OCI-LY1 (cell line): Measurements from ENCODE around the gene CACNA1B.

Experiments
- H2AFZ ChIP-seq: fragments of 200-600 bp; sonication (generic), shearing (Covaris generic); 2 replicates; pipeline ENCODE4 v1.6.0; 2014; ENCODE audit warnings: antibody characterized with exemption, mild to moderate bottlenecking, low read length
- H3F3A ChIP-seq: fragments of 200-600 bp; sonication (generic), shearing (Covaris generic); 2 replicates; pipeline ENCODE4 v1.6.0; 2014; ENCODE audit warnings: mild to moderate bottlenecking, antibody characterized with exemption, low read length, moderate library complexity; ENCODE audit not compliant: insufficient read depth
- H3K27ac ChIP-seq: fragments of 200-600 bp; sonication (generic); 2 replicates; pipeline ENCODE4 v1.5.1; 2014; ENCODE audit warnings: low read length, mixed run types, mild to moderate bottlenecking, low read depth; ENCODE audit not compliant: poor library complexity, severe bottlenecking
- H3K27me3 ChIP-seq: fragments of 200-600 bp; sonication (generic); 2 replicates; pipeline ENCODE4 v1.6.0; 2014; ENCODE audit warnings: antibody characterized with exemption, mild to moderate bottlenecking, low read length, moderate library complexity; ENCODE audit not compliant: insufficient read depth
- H3K36me3 ChIP-seq: fragments of 200-600 bp; sonication (generic); 2 replicates; pipeline ENCODE4 v1.6.1; 2014; ENCODE audit warnings: mild to moderate bottlenecking, antibody characterized with exemption, low read length, moderate library complexity, mixed read lengths; ENCODE audit not compliant: insufficient read depth
- H3K4me1 ChIP-seq: fragments of 200-600 bp; sonication (generic); 2 replicates; pipeline ENCODE4 v1.5.1; 2014; ENCODE audit warnings: mild to moderate bottlenecking, low read length, moderate library complexity; ENCODE audit not compliant: insufficient read depth, severe bottlenecking
- H3K4me2 ChIP-seq: fragments of 200-600 bp; sonication (generic), shearing (Covaris generic); 2 replicates; pipeline ENCODE4 v1.6.1; 2014; ENCODE audit warnings: low read length
- H3K4me3 ChIP-seq: fragments of 200-600 bp; sonication (generic); 2 replicates; pipeline ENCODE4 v1.5.1; 2014; ENCODE audit warnings: low read length, low read depth, mild to moderate bottlenecking, mixed read lengths; ENCODE audit not compliant: poor library complexity, severe bottlenecking
- H3K79me2 ChIP-seq: fragments of 200-600 bp; shearing (Covaris generic); 2 replicates; pipeline ENCODE4 v1.6.1; 2016; ENCODE audit warnings: mixed run types, low read length, mixed read lengths; ENCODE audit not compliant: insufficient read depth
- H3K9ac ChIP-seq: fragments of 200-600 bp; sonication (generic), shearing (Covaris generic); 2 replicates; pipeline ENCODE4 v1.6.1; 2014; ENCODE audit warnings: mild to moderate bottlenecking, low read length, mixed read lengths
- H3K9me2 ChIP-seq: fragments of 200-600 bp; sonication (generic), shearing (Covaris generic); 2 replicates; pipeline ENCODE4 v1.6.1; 2014; ENCODE audit warnings: low read depth, mild to moderate bottlenecking, low read length, mixed read lengths
- H3K9me3 ChIP-seq: fragments of 200-600 bp; shearing (Covaris generic); 2 replicates; pipeline ENCODE4 v1.6.1; 2014; ENCODE audit warnings: low read length, mixed read lengths
- H4K20me1 ChIP-seq: fragments of 200-600 bp; sonication (generic), shearing (Covaris generic); 2 replicates; pipeline ENCODE4 v1.6.0; 2016; ENCODE audit warnings: mild to moderate bottlenecking, low read length; ENCODE audit not compliant: insufficient read depth
- CTCF ChIP-seq: fragments of 200-600 bp; sonication (generic), shearing (Covaris generic); IDR thresholded peaks from 2 replicates; pipeline ENCODE4 v1.5.1; 2017; ENCODE audit warnings: mild to moderate bottlenecking, antibody characterized with exemption, low read length, moderate library complexity, mixed read lengths
- EZH2 ChIP-seq: fragments of 200-600 bp; sonication (generic), shearing (Covaris generic); IDR thresholded peaks from 2 replicates; pipeline ENCODE4 v1.8.0; 2017; ENCODE audit warnings: borderline replicate concordance, mixed run types, mild to moderate bottlenecking, antibody characterized with exemption, low read length, moderate library complexity, mixed read lengths

CACNA1B gene

GRCh38 chr9:137988051-137988450 is 110.5 kb downstream of the CACNA1B start:
- Histone ChIP-seq H3K4me1 (no peaks in the 10 kb centered on the region), H3F3A (no peaks in the 10 kb centered on the region), H3K36me3 (no peaks in the 10 kb centered on the region), H3K9ac (no peak overlapping the region), H2AFZ (no peak overlapping the region), H3K4me2 (no peak overlapping the region), H4K20me1 (no peaks in the 10 kb centered on the region), H3K9me3 (no peaks in the 10 kb centered on the region), H3K9me2 (no peaks in the 10 kb centered on the region), H3K27me3 (no peaks in the 10 kb centered on the region), H3K4me3 (no peak overlapping the region), H3K27ac (no peak overlapping the region), H3K79me2 (no peaks in the 10 kb centered on the region)
- TF ChIP-seq EZH2 = no peak
- TF ChIP-seq CTCF = no peak

- H3K4me1 ChIP-seq = no peaks in the 10 kb centered on the region
- H3K27ac ChIP-seq = no peak overlapping the region
- H4K20me1 ChIP-seq = no peaks in the 10 kb centered on the region
- H2AFZ ChIP-seq = no peak overlapping the region
- H3F3A ChIP-seq = no peaks in the 10 kb centered on the region
- H3K27me3 ChIP-seq = no peaks in the 10 kb centered on the region
- H3K9me2 ChIP-seq = no peaks in the 10 kb centered on the region
- no peak overlapping the region for H3K4me3 ChIP-seq
- H3K4me2 ChIP-seq = no peak overlapping the region
- H3K9me3 ChIP-seq = no peaks in the 10 kb centered on the region
- no peak overlapping the region for H3K9ac ChIP-seq
- H3K79me2 ChIP-seq = no peaks in the 10 kb centered on the region
- no peak for TF ChIP-seq EZH2
- TF ChIP-seq CTCF = no peak
- H3K36me3 ChIP-seq = no peaks in the 10 kb centered on the region
These were observed 111.1 kb downstream of the CACNA1B start for GRCh38 chr9:137988701-137989100.

- Histone ChIP-seq H4K20me1 (no peaks in the 10 kb centered on the region), H3K4me3 (no peak overlapping the region), H3K27ac (no peak overlapping the region), H2AFZ (no peak overlapping the region), H3K4me2 (no peak overlapping the region), H3K9ac (no peak overlapping the region), H3K79me2 (no peaks in the 10 kb centered on the region), H3K9me2 (no peaks in the 10 kb centered on the region), H3K9me3 (no peaks in the 10 kb centered on the region), H3K27me3 (no peaks in the 10 kb centered on the region), H3K4me1 (no peaks in the 10 kb centered on the region), H3F3A (no peaks in the 10 kb centered on the region), H3K36me3 (no peaks in the 10 kb centered on the region)
- TF ChIP-seq CTCF (no peak), EZH2 (no peak)
These were observed 111.6 kb downstream of the CACNA1B start for GRCh38 chr9:137989156-137989555.
